Endothelial cell of umbilical vein (primary cell): ENCODE data around the gene MDFI. TPM values are rescaled to one million over a fixed set of nuclear protein-coding genes. Genes with fewer than 3 reads are reported as not detected.

Experiments used
- BruUV-seq: library from RNA; stranded (reverse); fragments of 400-500 nt; replicated peaks from 2 replicates; lab custom pipeline; 2021; lab: Mats Ljungman, UMichigan
- CTCF ChIA-PET: fragments of 300-600, 350-600 bp; sonication (Branson Sonifier 250); formaldehyde crosslinking; loops from one replicate; lab custom pipeline; 2021; ENCODE audit warnings: antibody characterized with exemption, inconsistent platforms; lab: Charles Lee
- POLR2A ChIA-PET: fragments of 300-600, 350-600 bp; sonication (Branson Sonifier 250); formaldehyde crosslinking; loops from one replicate; lab custom pipeline; 2021; ENCODE audit warnings: antibody characterized with exemption, inconsistent platforms; lab: Charles Lee
- DNase-seq: peaks from one replicate; pipeline ENCODE4 v3.0.0-alpha.2; 2011; ENCODE audit warnings: low read depth, low spot score
- FAIRE-seq: peaks from 2 replicates; lab custom pipeline; 2011; peaks lifted over from hg19 to GRCh38; lab: Jason Lieb, UNC
- H2AFZ ChIP-seq: 2 replicates; pipeline ENCODE4 v1.6.0; 2012; ENCODE audit warnings: low read depth, low read length, control low read depth, inconsistent platforms
- H3K27ac ChIP-seq: 2 replicates; pipeline ENCODE4 v1.5.1; 2011; ENCODE audit warnings: low read depth, mild to moderate bottlenecking, control low read depth, low read length, moderate library complexity; ENCODE audit not compliant: insufficient read depth
- H3K27me3 ChIP-seq, 2 experiments: 2 replicates each; pipeline versions ENCODE4 v1.6.0 to v1.6.1; 2011; ENCODE audit warnings: low read length in 2 of 2, mixed read lengths in 1 of 2; ENCODE audit not compliant: control insufficient read depth in 2 of 2, insufficient read depth in 2 of 2
- H3K36me3 ChIP-seq, 2 experiments: 2 replicates in 1 of 2; 3 replicates in 1 of 2; pipeline ENCODE4 v1.5.1; 2011; ENCODE audit warnings: low read length in 2 of 2, mild to moderate bottlenecking in 1 of 2, moderate library complexity in 1 of 2; ENCODE audit not compliant: control insufficient read depth in 2 of 2, insufficient read depth in 2 of 2; ENCODE audit errors: extremely low read depth in 1 of 2
- H3K4me1 ChIP-seq: 3 replicates; pipeline ENCODE4 v1.5.1; 2011; ENCODE audit warnings: mild to moderate bottlenecking, low read length; ENCODE audit not compliant: control insufficient read depth, insufficient read depth; ENCODE audit errors: extremely low read depth
- H3K4me2 ChIP-seq: 2 replicates; pipeline ENCODE4 v1.6.1; 2011; ENCODE audit warnings: low read length, control low read depth, mixed read lengths; ENCODE audit not compliant: insufficient read depth
- H3K4me3 ChIP-seq, 3 experiments: fragments of 200-600 bp in 1 of 3; sonication (generic), shearing (Covaris generic) in 1 of 3; replicated peaks in 1 of 3; 2 replicates each; pipeline ENCODE4 v1.5.1; 2011 to 2016; ENCODE audit warnings: control low read depth in 3 of 3, low read length in 3 of 3, mild to moderate bottlenecking in 2 of 3, inconsistent platforms in 1 of 3, low read depth in 1 of 3, moderate library complexity in 1 of 3; ENCODE audit not compliant: insufficient read depth in 1 of 3
- H3K79me2 ChIP-seq: 2 replicates; pipeline ENCODE4 v1.6.0; 2012; ENCODE audit warnings: low read length, inconsistent platforms; ENCODE audit not compliant: control insufficient read depth, insufficient read depth
- H3K9ac ChIP-seq: replicated peaks from 2 replicates; pipeline ENCODE3; 2011; ENCODE audit warnings: low read length, control low read depth; ENCODE audit not compliant: insufficient read depth; ENCODE audit errors: extremely low read depth
- H3K9me1 ChIP-seq: replicated peaks from 3 replicates; pipeline ENCODE4 v1.6.0; 2011; ENCODE audit warnings: mild to moderate bottlenecking, low read length; ENCODE audit not compliant: control insufficient read depth, insufficient read depth; ENCODE audit errors: extremely low read depth
- H3K9me3 ChIP-seq: replicated peaks from 2 replicates; pipeline ENCODE4 v1.5.1; 2012; ENCODE audit warnings: low read length, inconsistent platforms; ENCODE audit not compliant: control insufficient read depth, insufficient read depth
- H4K20me1 ChIP-seq: replicated peaks from 2 replicates; pipeline ENCODE3; 2011; ENCODE audit warnings: mild to moderate bottlenecking, low read length; ENCODE audit not compliant: control insufficient read depth, insufficient read depth; ENCODE audit errors: extremely low read depth
- CTCF ChIP-seq, 2 donors: IDR thresholded peaks; 1 replicate in 1 of 2; 2 replicates in 1 of 2; pipeline ENCODE4 v1.5.1; 2011; ENCODE audit warnings: low read length in 2 of 2, mild to moderate bottlenecking in 2 of 2, moderate library complexity in 2 of 2, control low read depth in 1 of 2, inconsistent platforms in 1 of 2, low read depth in 1 of 2; ENCODE audit not compliant: insufficient read depth in 1 of 2; ENCODE audit errors: extremely low read depth in 1 of 2
- EZH2 ChIP-seq: IDR thresholded peaks from 2 replicates; pipeline ENCODE4 v1.6.1; 2012; ENCODE audit warnings: borderline replicate concordance, low read depth, mild to moderate bottlenecking, moderate library complexity, low read length, inconsistent platforms; ENCODE audit not compliant: severe bottlenecking
- FOS ChIP-seq: IDR thresholded peaks from 2 replicates; pipeline ENCODE4 v1.6.1; 2011; ENCODE audit warnings: mild to moderate bottlenecking, low read length, moderate library complexity, borderline replicate concordance; ENCODE audit not compliant: insufficient read depth
- GATA2 ChIP-seq: IDR thresholded peaks from 2 replicates; pipeline ENCODE4 v1.7.0; 2011; ENCODE audit warnings: low read depth, mild to moderate bottlenecking, moderate library complexity, mixed read lengths, low read length; ENCODE audit not compliant: insufficient read length, insufficient read depth
- JUN ChIP-seq: IDR thresholded peaks from 2 replicates; pipeline ENCODE4 v1.6.1; 2011; ENCODE audit warnings: borderline replicate concordance, low read depth; ENCODE audit not compliant: insufficient read length, insufficient read depth
- MAX ChIP-seq: IDR thresholded peaks from 2 replicates; pipeline ENCODE4 v1.6.1; 2011; ENCODE audit not compliant: insufficient read depth, insufficient read length
- MYC ChIP-seq: IDR thresholded peaks from one replicate; pipeline ENCODE4 v1.6.1; 2011; ENCODE audit warnings: mild to moderate bottlenecking, low read depth, low read length
- POLR2A ChIP-seq: IDR thresholded peaks from 2 replicates; pipeline ENCODE4 v1.6.1; 2012; ENCODE audit warnings: low read depth, mild to moderate bottlenecking, control low read depth, low read length
- POLR2AphosphoS5 ChIP-seq: IDR thresholded peaks from 2 replicates; pipeline ENCODE4 v1.6.1; 2012; ENCODE audit warnings: low read depth, mild to moderate bottlenecking, control low read depth, low read length, moderate library complexity; ENCODE audit not compliant: insufficient read depth
- dilution Hi-C: fragments of 300-500 bp; cut with MboI; formaldehyde crosslinking; loops from one replicate; pipeline ENCODE4 v1.15.0; 2019; ENCODE audit warnings: low sequenced_read_pairs; ENCODE audit not compliant: extremely low pct_ligation_motif_present
- intact Hi-C: fragments of 100-400 bp; cut with micrococcal nuclease; formaldehyde crosslinking; loops from one replicate; pipeline ENCODE4 v1.10.0; 2022
- polyA plus RNA-seq, 4 experiments: library from polyadenylated mRNA; depleted of rRNA in 3 of 4; stranded (reverse) in 3 of 4; unstranded in 1 of 4; fragments of >200 nt; gene quantifications; 2 replicates each; pipeline versions ENCODE4 v1.2.1 to v1.2.3, GENCODE V29; 2011 to 2012; ENCODE audit warnings: missing spikeins in 1 of 4
- total RNA-seq: library from RNA; stranded (reverse); gene quantifications from 2 replicates; pipeline ENCODE4 v1.2.3, GENCODE V29; 2021

MDFI gene
- total and polyA plus RNA-seq, 2 donors (not counting 3 experiments of a cell fraction or from before 2014, with no cell fraction given) = 32.4 to 74.1 TPM

GRCh38 chr6:41597246-41598000 lies 40.8 kb upstream of the MDFI start:
- dilution Hi-C loops (no loop called here), intact Hi-C loops (no loop called here)
- Histone ChIP-seq H3K27ac (no peak overlapping the region), H3K9ac (no peak overlapping the region), H3K4me1 (no peaks in the 10 kb centered on the region), H2AFZ (no peak overlapping the region), H4K20me1 (no peaks in the 10 kb centered on the region), H3K9me1 (no peaks in the 10 kb centered on the region), H3K79me2 (no peaks in the 10 kb centered on the region), H3K27me3 (no peaks in the 10 kb centered on the region), H3K36me3 (peaks cover 0 to 8% of the 10 kb centered on the region in 2 experiments), H3K4me3 (no peak overlapping the region), H3K9me3 (no peaks in the 10 kb centered on the region), H3K4me2 (no peak overlapping the region)
- ChIA-PET POLR2A (no interaction called here), CTCF (interaction anchor here (1.7 to 7.9 kb wide), 3 partner anchors 85 to 174 kb away, joined by 5 to 84 read pairs (median 10); no protein-coding TSS in a partner anchor)
- FAIRE-seq (no peak), DNase-seq (no peak)
- TF ChIP-seq GATA2 (no peak), JUN (no peak), MYC (no peak), POLR2AphosphoS5 (no peak), POLR2A (no peak), EZH2 (no peak), MAX (no peak), FOS (no peak), CTCF (IDR thresholded peaks at IDR 0.05; ENCODE audit: extremely low read depth in 1 of 2, insufficient read depth in 1 of 2, low read depth in 1 of 2, low read length in 2 of 2) (no peak)
- BruUV-seq = no TSS peak
